SU-DHL-6 (cell line): Measurements from ENCODE around the gene ZPBP2.
A peak's percentile ranks its signal among the peaks of the same experiment; 100 is the strongest.
"Not testable (repeated sequence)": the region's sequence is repeated elsewhere in the genome, so short reads cannot be mapped to it uniquely, and the experiment has no call there.

ENCODE experiments used
- H2AFZ ChIP-seq: fragments of 200-600 bp; sonication (generic); 2 replicates; pipeline ENCODE4 v1.6.1; 2014; ENCODE audit warnings: low read depth, mild to moderate bottlenecking, moderate library complexity, mixed read lengths, antibody characterized with exemption, low read length; ENCODE audit not compliant: severe bottlenecking
- H3F3A ChIP-seq: fragments of 200-600 bp; shearing (Covaris generic); 2 replicates; pipeline ENCODE4 v1.6.0; 2016; ENCODE audit warnings: antibody characterized with exemption, mild to moderate bottlenecking; ENCODE audit not compliant: insufficient read depth
- H3K27ac ChIP-seq: fragments of 200-600 bp; sonication (generic); 2 replicates; pipeline ENCODE4 v1.5.1; 2016; ENCODE audit warnings: low read depth, mild to moderate bottlenecking, low read length, moderate library complexity, mixed read lengths
- H3K27me3 ChIP-seq: fragments of 200-600 bp; sonication (generic), shearing (Covaris generic); 2 replicates; pipeline ENCODE4 v1.6.0; 2014; ENCODE audit warnings: mild to moderate bottlenecking, low read length
- H3K36me3 ChIP-seq: fragments of 200-600 bp; sonication (generic); 2 replicates; pipeline ENCODE4 v1.6.1; 2014; ENCODE audit warnings: mild to moderate bottlenecking, low read length, mixed read lengths
- H3K4me2 ChIP-seq: fragments of 300-600, 200-600 bp; shearing (Covaris generic), sonication (generic); 2 replicates; pipeline ENCODE4 v1.6.0; 2014; ENCODE audit warnings: low read length, low read depth, mild to moderate bottlenecking; ENCODE audit not compliant: poor library complexity, severe bottlenecking
- H3K4me3 ChIP-seq: fragments of 200-600 bp; sonication (generic); 2 replicates; pipeline ENCODE4 v1.5.1; 2014; ENCODE audit warnings: antibody characterized with exemption, low read length, mild to moderate bottlenecking, mixed read lengths; ENCODE audit not compliant: insufficient read depth, poor library complexity, severe bottlenecking
- H3K79me2 ChIP-seq: fragments of 200-600 bp; sonication (generic); 2 replicates; pipeline ENCODE4 v1.6.1; 2014; ENCODE audit warnings: mild to moderate bottlenecking, low read length, moderate library complexity; ENCODE audit not compliant: insufficient read depth
- H3K9ac ChIP-seq: fragments of 200-600 bp; sonication (generic); 2 replicates; pipeline ENCODE4 v1.7.0; 2014; ENCODE audit warnings: mild to moderate bottlenecking, low read length
- H3K9me2 ChIP-seq: fragments of 200-600 bp; sonication (generic); replicated peaks from 2 replicates; pipeline ENCODE4 v1.6.1; 2014; ENCODE audit warnings: low read length; ENCODE audit not compliant: insufficient read depth
- H3K9me3 ChIP-seq: fragments of 200-600 bp; sonication (generic); 2 replicates; pipeline ENCODE4 v1.6.1; 2014; ENCODE audit warnings: low read length, mixed read lengths; ENCODE audit not compliant: insufficient read depth
- H4K20me1 ChIP-seq: fragments of 200-600 bp; sonication (generic); 2 replicates; pipeline ENCODE4 v1.6.1; 2014; ENCODE audit warnings: low read depth, mild to moderate bottlenecking, antibody characterized with exemption, low read length, moderate library complexity, mixed read lengths
- CTCF ChIP-seq: fragments of 200-600 bp; sonication (generic); IDR thresholded peaks from one replicate; pipeline ENCODE4 v1.5.1; 2017; ENCODE audit warnings: antibody characterized with exemption, mild to moderate bottlenecking, low read length, moderate library complexity; ENCODE audit not compliant: insufficient read depth, poor library complexity, severe bottlenecking
- EZH2phosphoT487 ChIP-seq: fragments of 200-600 bp; sonication (generic), shearing (Covaris generic); conservative IDR thresholded peaks from 2 replicates; pipeline ENCODE4 v1.6.1; 2018; ENCODE audit warnings: mild to moderate bottlenecking, antibody characterized with exemption, low read length, moderate library complexity, mixed read lengths

ZPBP2 gene

GRCh38 chr17:39845052-39845846 is 22.8 kb upstream of the ZPBP2 start:
- Histone ChIP-seq H3K4me2 (peak overlapping the region; percentile 45), H3K9ac (no peak overlapping the region)

GRCh38 chr17:39846205-39846604 is 21.8 kb upstream of the ZPBP2 start:
- peaks cover 90% of the 10 kb centered on the region for H3K79me2 ChIP-seq
- H3K9me3 ChIP-seq, result no peaks in the 10 kb centered on the region
- H2AFZ ChIP-seq, result no peak overlapping the region
- peaks cover 19% of the 10 kb centered on the region; the same call in 1 of the 2 replicates for H3F3A ChIP-seq
- no peak overlapping the region for H3K4me3 ChIP-seq
- no peaks in the 10 kb centered on the region for H3K27me3 ChIP-seq
- H3K36me3 ChIP-seq, result peaks cover 25% of the 10 kb centered on the region
- H3K4me2 ChIP-seq, result peak overlapping the region; percentile 45
- H4K20me1 ChIP-seq, result no peaks in the 10 kb centered on the region
- no peaks in the 10 kb centered on the region for H3K9me2 ChIP-seq
- TF ChIP-seq EZH2phosphoT487, result no peak
- no peak for TF ChIP-seq CTCF
- H3K9ac ChIP-seq, result no peak overlapping the region
- peak overlapping the region; percentile 62 for H3K27ac ChIP-seq

More at GRCh38 chr17:39845052-39845846, 22.8 kb upstream of the ZPBP2 start:
- H3K79me2 ChIP-seq, result peaks cover 96% of the 10 kb centered on the region
- TF ChIP-seq EZH2phosphoT487 (no peak), CTCF (no peak)
- H3K27me3 ChIP-seq, result no peaks in the 10 kb centered on the region
- no peaks in the 10 kb centered on the region for H3K9me2 ChIP-seq
- no peak overlapping the region for H3K4me3 ChIP-seq
- H3F3A ChIP-seq, result peaks cover 17% of the 10 kb centered on the region; the same call in 1 of the 2 replicates
- H3K9me3 ChIP-seq, result no peaks in the 10 kb centered on the region
- H4K20me1 ChIP-seq, result no peaks in the 10 kb centered on the region
- H3K36me3 ChIP-seq, result peaks cover 25% of the 10 kb centered on the region
- peak overlapping the region; percentile 62; the same call in 1 of the 2 replicates for H3K27ac ChIP-seq
- no peak overlapping the region for H2AFZ ChIP-seq

- peak overlapping the region; percentile 17 for H3K9ac ChIP-seq
- H3K9me2 ChIP-seq, result no peaks in the 10 kb centered on the region
- TF ChIP-seq CTCF, result no peak
- no peak for TF ChIP-seq EZH2phosphoT487
- H3K9me3 ChIP-seq, result no peaks in the 10 kb centered on the region
- H3K36me3 ChIP-seq, result peaks cover 25% of the 10 kb centered on the region
- H3K27ac ChIP-seq, result peak overlapping the region; percentile 62
- no peaks in the 10 kb centered on the region for H4K20me1 ChIP-seq
- no peak overlapping the region for H3K4me3 ChIP-seq
- H2AFZ ChIP-seq, result no peak overlapping the region
- H3K79me2 ChIP-seq, result peaks cover 90% of the 10 kb centered on the region
- no peaks in the 10 kb centered on the region for H3K27me3 ChIP-seq
- peaks cover 40% of the 10 kb centered on the region for H3F3A ChIP-seq
- H3K4me2 ChIP-seq, result peak overlapping the region; percentile 45
Measured at GRCh38 chr17:39848600-39848999, 19.4 kb upstream of the ZPBP2 start.

GRCh38 chr17:39850186-39850585 is 17.8 kb upstream of the ZPBP2 start:
- peaks cover 90% of the 10 kb centered on the region for H3K79me2 ChIP-seq

More at GRCh38 chr17:39850186-39850585, 17.8 kb upstream of the ZPBP2 start:
- H3K4me2 ChIP-seq, H3K9ac ChIP-seq, H3K27me3 ChIP-seq, H3K9me3 ChIP-seq, H3K27ac ChIP-seq, H4K20me1 ChIP-seq, H3K4me3 ChIP-seq, H3K9me2 ChIP-seq, H2AFZ ChIP-seq: not testable (repeated sequence)
- peaks cover 23% of the 10 kb centered on the region for H3K36me3 ChIP-seq
- peaks cover 45% of the 10 kb centered on the region for H3F3A ChIP-seq
